GM12878 (cell line): ENCODE data around the gene AOPEP. TPM values are rescaled to one million over a fixed set of nuclear protein-coding genes. Genes with fewer than 3 reads are reported as not detected.

Experiments
- ATAC-seq: fragments of 200-7000 bp; cut with Tn5 transposase; 3 replicates; pipeline ENCODE4 v1.9.1; 2020; ENCODE audit warnings: mild to moderate bottlenecking, moderate library complexity
- BruUV-seq: library from RNA; stranded (reverse); fragments of 400-500 nt; replicated peaks from 2 replicates; lab custom pipeline; 2021; lab: Mats Ljungman, UMichigan
- CTCF ChIA-PET: fragments of 300-600 bp; sonication (Branson Sonifier 250); formaldehyde crosslinking; extraction: SDS; loops from one replicate; lab custom pipeline; 2021; ENCODE audit warnings: inconsistent platforms; lab: Yijun Ruan, JAX
- POLR2A ChIA-PET: fragments of 350-600 bp; formaldehyde crosslinking; extraction: SDS; loops from one replicate; lab custom pipeline; 2021; ENCODE audit warnings: inconsistent platforms; lab: Charles Lee
- RAD21 ChIA-PET: fragments of 300-600 bp; sonication (Branson Sonifier 250); formaldehyde crosslinking; loops from one replicate; lab custom pipeline; 2023; ENCODE audit warnings: antibody characterized with exemption; ENCODE audit not compliant: unreplicated experiment; lab: Charles Lee
- SMC1A ChIA-PET: fragments of 300-600 bp; sonication (Branson Sonifier 250); formaldehyde crosslinking; loops from one replicate; lab custom pipeline; 2023; ENCODE audit not compliant: unreplicated experiment, uncharacterized antibody; lab: Charles Lee
- DNase-seq: peaks from one replicate; pipeline ENCODE4 v3.0.0-alpha.2; 2011; ENCODE audit warnings: low read depth, low spot score
- FAIRE-seq: peaks from 3 replicates; lab custom pipeline; 2011; peaks lifted over from hg19 to GRCh38; lab: Jason Lieb, UNC
- H2AFZ ChIP-seq: 2 replicates; pipeline ENCODE4 v1.6.0; 2011; ENCODE audit warnings: low read depth, low read length, control low read depth; ENCODE audit not compliant: control insufficient read depth
- H3K27ac ChIP-seq: 2 replicates; pipeline ENCODE4 v1.5.1; 2011; ENCODE audit warnings: control low read depth; ENCODE audit not compliant: control insufficient read depth, insufficient read depth
- H3K27me3 ChIP-seq, 2 experiments: replicated peaks in 1 of 2; 2 replicates each; pipeline versions ENCODE4 v1.6.0 to v1.6.1; 2011; ENCODE audit warnings: low read length in 1 of 2; ENCODE audit not compliant: control insufficient read depth in 2 of 2, insufficient read depth in 2 of 2
- H3K36me3 ChIP-seq, 2 experiments: 2 replicates each; pipeline ENCODE4 v1.5.1; 2011; ENCODE audit warnings: low read length in 1 of 2; ENCODE audit not compliant: control insufficient read depth in 2 of 2, insufficient read depth in 2 of 2
- H3K4me1 ChIP-seq: 2 replicates; pipeline ENCODE4 v1.6.1; 2011; ENCODE audit warnings: mild to moderate bottlenecking, low read length, moderate library complexity, mixed read lengths; ENCODE audit not compliant: control insufficient read depth, insufficient read depth
- H3K4me2 ChIP-seq: 2 replicates; pipeline ENCODE4 v1.6.0; 2011; ENCODE audit warnings: control low read depth; ENCODE audit not compliant: control insufficient read depth, insufficient read depth
- H3K4me3 ChIP-seq: fragments of 200-600 bp; sonication (generic); 2 replicates; pipeline ENCODE4 v1.5.1; 2016
- H3K79me2 ChIP-seq: 2 replicates; pipeline ENCODE4 v1.6.0; 2011; ENCODE audit warnings: low read length; ENCODE audit not compliant: control insufficient read depth, insufficient read depth
- H3K9ac ChIP-seq: 2 replicates; pipeline ENCODE4 v1.8.0; 2011; ENCODE audit warnings: low read length, control low read depth, mixed read lengths; ENCODE audit not compliant: control insufficient read depth, insufficient read depth
- H3K9me3 ChIP-seq: replicated peaks from 3 replicates; pipeline ENCODE4 v1.5.1; 2011; ENCODE audit warnings: mild to moderate bottlenecking, low read length; ENCODE audit not compliant: control insufficient read depth, insufficient read depth
- H4K20me1 ChIP-seq: 2 replicates; pipeline ENCODE4 v1.6.0; 2011; ENCODE audit not compliant: control insufficient read depth, insufficient read depth
- CHD2 ChIP-seq: IDR thresholded peaks from 2 replicates; pipeline ENCODE4 v1.6.1; 2011; ENCODE audit warnings: low read depth, low read length, improper control_type of control experiment, borderline replicate concordance
- EED ChIP-seq: sonication (generic); IDR thresholded peaks from 2 replicates; pipeline ENCODE4 v1.6.1; 2016; ENCODE audit warnings: antibody characterized with exemption, low read depth
- STAT1 ChIP-seq: fragments of 450-650 bp; conservative IDR thresholded peaks from 2 replicates; pipeline ENCODE4 v1.6.1; 2014; ENCODE audit warnings: antibody characterized with exemption, mild to moderate bottlenecking
- TARDBP ChIP-seq: IDR thresholded peaks from 2 replicates; pipeline ENCODE4 v1.6.1; 2016; ENCODE audit warnings: borderline replicate concordance
- WGBS: methylation state at CpG from one replicate; pipeline ENCODE4 v1.1.6; 2016; ENCODE audit warnings: low lambda C conversion rate; ENCODE audit not compliant: insufficient replicate concordance, insufficient coverage; ENCODE audit errors: missing lambda C conversion rate; 5-methylcytosine and 5-hydroxymethylcytosine counted together
- in situ Hi-C: fragments of 300-500 bp; cut with MboI; formaldehyde crosslinking; loops from 9 replicates; pipeline ENCODE4 v1.14.3; 2018; ENCODE audit warnings: mixed read lengths
- intact Hi-C: fragments of 100-400 bp; cut with micrococcal nuclease; formaldehyde crosslinking; loops from one replicate; pipeline ENCODE4 v1.14.2; 2022; ENCODE audit not compliant: unreplicated experiment
- polyA plus RNA-seq, 11 experiments: library from polyadenylated mRNA; depleted of rRNA in 4 of 11; unstranded in 6 of 11; stranded (reverse) in 5 of 11; fragments of >200 nt; fragmentation: Nextera tagmentation in 4 of 11; fragmentation: Illumina TruSeq in 1 of 11; extraction: Ambion mirVana in 4 of 11; extraction: Trizol in 1 of 11; gene quantifications; 1 replicate in 1 of 11; 2 replicates in 10 of 11; pipeline versions ENCODE4 v1.2.1 to v1.2.3, GENCODE V29; 2011 to 2016; ENCODE audit warnings: inconsistent platforms in 2 of 11, missing spikeins in 2 of 11, low read depth in 1 of 11
- total RNA-seq, 4 experiments: library from RNA; depleted of rRNA in 3 of 4; stranded (reverse); fragments of >200 nt in 3 of 4; fragmentation: Illumina TruSeq in 1 of 4; extraction: Trizol in 1 of 4; gene quantifications; 2 replicates each; pipeline versions ENCODE4 v1.2.1 to v1.2.3, GENCODE V29; 2013 to 2021
- TF ChIP-seq, protein P1 (sequence below), 3 experiments: IDR thresholded peaks in 2 of 3; conservative IDR thresholded peaks in 1 of 3; 2 replicates each; pipeline ENCODE4 v1.5.1; 2011; ENCODE audit warnings: low read depth in 3 of 3, low read length in 3 of 3, mild to moderate bottlenecking in 3 of 3, control low read depth in 2 of 3, moderate library complexity in 2 of 3, inconsistent platforms in 1 of 3, mixed read lengths in 1 of 3; ENCODE audit not compliant: control insufficient read depth in 2 of 3, insufficient read depth in 1 of 3; ENCODE audit errors: extremely low read depth in 1 of 3

Gene AOPEP
- total and polyA plus RNA-seq, 10 of the 15 experiments (the other 5 are each of a cell fraction or from before 2014, with no cell fraction given): 2.3 to 16.9 (median 10.1) TPM

DNA sequence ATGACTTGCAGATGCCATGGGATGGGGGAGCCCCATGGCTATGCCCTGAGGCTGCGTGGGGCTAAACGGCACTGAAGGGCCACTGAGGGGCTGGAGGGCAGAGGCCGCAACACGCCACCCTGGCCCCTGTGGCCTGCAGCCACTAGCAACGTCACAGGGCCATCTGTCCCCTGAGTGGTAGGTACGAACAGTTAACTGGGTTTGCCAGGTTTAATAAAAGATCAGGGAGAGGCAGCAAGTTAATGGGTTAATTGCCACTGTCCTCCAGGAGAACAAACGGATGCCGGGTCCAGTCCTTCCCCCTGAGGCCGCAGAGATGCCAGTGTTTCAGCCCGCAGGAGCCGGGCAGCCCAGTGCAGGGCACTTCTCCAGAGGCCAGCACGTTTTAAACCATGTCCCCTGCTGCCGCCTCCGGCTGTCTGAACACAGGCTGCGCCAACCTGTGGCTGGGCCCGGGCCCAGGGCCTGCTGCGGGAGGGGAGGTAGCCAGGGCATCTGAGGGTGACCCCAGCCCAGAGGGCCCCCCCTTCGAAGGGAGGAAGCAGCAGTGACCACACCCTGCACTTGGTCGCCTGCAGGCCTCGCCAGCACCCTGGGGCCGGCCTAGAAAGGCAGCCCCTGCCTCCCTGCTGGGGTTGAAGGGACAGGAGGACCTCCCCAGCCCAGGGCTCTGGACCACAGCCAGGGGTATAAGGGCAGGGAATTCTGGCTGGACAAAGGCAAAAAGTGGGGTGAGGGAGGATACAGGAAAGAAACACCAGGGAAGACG, 363.7 kb downstream of the AOPEP start:
- SMC1A ChIA-PET: no interaction called here
- WGBS: 76% methylated on average over 19 of the region's 22 CpGs
- Histone ChIP-seq H3K27me3 (no peaks in the 10 kb centered on the region), H3K4me2 (no peak overlapping the region), H2AFZ (no peak overlapping the region), H3K79me2 (no peaks in the 10 kb centered on the region), H3K36me3 (peaks cover 0 to 2% of the 10 kb centered on the region in 2 experiments; a peak in 1 of 4 replicates), H3K9me3 (no peaks in the 10 kb centered on the region), H3K4me3 (no peak overlapping the region), H3K27ac (no peak overlapping the region), H3K4me1 (no peaks in the 10 kb centered on the region; the same call in 1 of the 2 replicates), H3K9ac (no peak overlapping the region), H4K20me1 (no peaks in the 10 kb centered on the region)
- RAD21 ChIA-PET: no interaction called here
- POLR2A ChIA-PET: no interaction called here
- no peak for ATAC-seq
- FAIRE-seq: no peak
- intact Hi-C loops: no loop called here
- TF ChIP-seq CHD2: no peak
- no peak for TF ChIP-seq STAT1
- no peak for TF ChIP-seq TARDBP
- TF ChIP-seq EED: no peak
- TF ChIP-seq, protein P1, sequence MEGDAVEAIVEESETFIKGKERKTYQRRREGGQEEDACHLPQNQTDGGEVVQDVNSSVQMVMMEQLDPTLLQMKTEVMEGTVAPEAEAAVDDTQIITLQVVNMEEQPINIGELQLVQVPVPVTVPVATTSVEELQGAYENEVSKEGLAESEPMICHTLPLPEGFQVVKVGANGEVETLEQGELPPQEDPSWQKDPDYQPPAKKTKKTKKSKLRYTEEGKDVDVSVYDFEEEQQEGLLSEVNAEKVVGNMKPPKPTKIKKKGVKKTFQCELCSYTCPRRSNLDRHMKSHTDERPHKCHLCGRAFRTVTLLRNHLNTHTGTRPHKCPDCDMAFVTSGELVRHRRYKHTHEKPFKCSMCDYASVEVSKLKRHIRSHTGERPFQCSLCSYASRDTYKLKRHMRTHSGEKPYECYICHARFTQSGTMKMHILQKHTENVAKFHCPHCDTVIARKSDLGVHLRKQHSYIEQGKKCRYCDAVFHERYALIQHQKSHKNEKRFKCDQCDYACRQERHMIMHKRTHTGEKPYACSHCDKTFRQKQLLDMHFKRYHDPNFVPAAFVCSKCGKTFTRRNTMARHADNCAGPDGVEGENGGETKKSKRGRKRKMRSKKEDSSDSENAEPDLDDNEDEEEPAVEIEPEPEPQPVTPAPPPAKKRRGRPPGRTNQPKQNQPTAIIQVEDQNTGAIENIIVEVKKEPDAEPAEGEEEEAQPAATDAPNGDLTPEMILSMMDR (IDR thresholded peaks at IDR 0.05 in 2 of 3, conservative IDR thresholded peaks at IDR 0.05 in 1 of 3; ENCODE audit: control insufficient read depth in 2 of 3, extremely low read depth in 1 of 3, insufficient read depth in 1 of 3, low read depth in 3 of 3, low read length in 3 of 3): no peak
- no TSS peak for BruUV-seq
- DNase-seq: no peak
- in situ Hi-C loops: no loop called here
- CTCF ChIA-PET: interaction anchor here (0.7 kb wide), 1 partner anchor 309 kb away, joined by 3 read pairs; no protein-coding TSS in a partner anchor
